Measurements from ENCODE around the gene SERTM1. TPM values are rescaled to one million over a fixed set of nuclear protein-coding genes. Genes with fewer than 3 reads are reported as not detected.

The SERTM1 gene
- polyA plus RNA-seq, 2 of the 4 experiments (the other 2 are of a cell fraction): not detected

DNA sequence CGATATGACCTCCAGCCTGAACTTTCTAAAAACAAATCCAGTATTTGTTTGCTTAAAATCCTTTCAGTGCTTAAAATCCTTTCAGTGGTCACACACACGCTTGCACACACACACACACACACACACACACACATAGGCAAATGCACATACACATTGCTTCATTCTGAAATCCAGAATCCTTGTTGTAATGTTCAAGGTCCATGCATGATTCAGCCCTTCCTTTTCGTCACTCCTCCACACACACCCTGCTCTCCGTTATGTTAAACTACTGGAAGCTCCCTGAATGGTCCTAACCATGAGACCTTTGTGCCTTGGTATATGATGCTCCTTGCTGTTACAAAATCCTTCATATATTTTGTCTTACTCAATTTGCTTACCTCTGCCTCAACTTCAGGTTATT is 44.9 kb downstream of the SERTM1 start (continued):
- no peak for TF ChIP-seq GATA3 (IDR thresholded peaks at IDR 0.05; ENCODE audit: borderline replicate concordance)

DNA sequence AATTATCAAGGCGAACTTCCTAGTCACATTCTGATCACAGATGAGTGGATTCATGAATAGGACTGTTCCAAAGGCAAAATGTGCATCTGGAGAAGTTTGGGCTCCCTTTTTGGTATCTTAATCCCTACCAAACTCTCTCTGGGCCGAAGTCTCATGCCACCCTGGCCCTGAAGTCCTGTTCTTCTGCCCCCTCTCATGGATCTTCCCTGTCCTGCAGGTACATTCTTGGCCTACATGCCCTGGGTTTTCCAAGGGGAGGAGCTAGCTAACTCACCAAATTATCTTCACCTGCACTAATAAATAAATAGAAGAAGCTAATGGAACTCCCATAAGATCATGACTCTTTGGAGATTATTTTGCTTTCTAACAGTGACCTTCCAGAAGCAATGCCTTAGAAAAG is 50.3 kb downstream of the SERTM1 start:
- Histone ChIP-seq H3K9me3 (no peaks in the 10 kb centered on the region), H3K4me1 (no peaks in the 10 kb centered on the region), H3K4me3 (no peak overlapping the region), H3K27ac (no peak overlapping the region), H3K4me2 (no peak overlapping the region)
- WGBS (ENCODE audit: missing lambda C conversion rate): 0% methylated on average over 2 of the region's 2 CpGs
- FAIRE-seq: no peak
- POLR2A ChIA-PET: no interaction called here
- CTCF ChIA-PET: interaction anchor here (1.5 kb wide), 1 partner anchor 12 kb away, joined by 4 read pairs; no protein-coding TSS in a partner anchor
- no peak for TF ChIP-seq FOSL2 (IDR thresholded peaks at IDR 0.05)
- no peak for TF ChIP-seq FOSL2 (CRISPR knock-in tag; IDR thresholded peaks at IDR 0.05)
- TF ChIP-seq, protein P1, sequence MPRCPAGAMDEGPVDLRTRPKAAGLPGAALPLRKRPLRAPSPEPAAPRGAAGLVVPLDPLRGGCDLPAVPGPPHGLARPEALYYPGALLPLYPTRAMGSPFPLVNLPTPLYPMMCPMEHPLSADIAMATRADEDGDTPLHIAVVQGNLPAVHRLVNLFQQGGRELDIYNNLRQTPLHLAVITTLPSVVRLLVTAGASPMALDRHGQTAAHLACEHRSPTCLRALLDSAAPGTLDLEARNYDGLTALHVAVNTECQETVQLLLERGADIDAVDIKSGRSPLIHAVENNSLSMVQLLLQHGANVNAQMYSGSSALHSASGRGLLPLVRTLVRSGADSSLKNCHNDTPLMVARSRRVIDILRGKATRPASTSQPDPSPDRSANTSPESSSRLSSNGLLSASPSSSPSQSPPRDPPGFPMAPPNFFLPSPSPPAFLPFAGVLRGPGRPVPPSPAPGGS (IDR thresholded peaks at IDR 0.05): no peak
- no peak for TF ChIP-seq TFCP2L1 (CRISPR knock-in tag; IDR thresholded peaks at IDR 0.05)
- no peak for TF ChIP-seq FOXS1 (CRISPR knock-in tag; IDR thresholded peaks at IDR 0.05)
- no peak for TF ChIP-seq RAD21 (conservative IDR thresholded peaks at IDR 0.05 in 1 of 2, IDR thresholded peaks at IDR 0.05 in 1 of 2)
- TF ChIP-seq CHD4 (IDR thresholded peaks at IDR 0.05; ENCODE audit: borderline replicate concordance): no peak
- no peak for TF ChIP-seq HOXB5 (CRISPR knock-in tag; IDR thresholded peaks at IDR 0.05)
- TF ChIP-seq TP53 (CRISPR knock-in tag; IDR thresholded peaks at IDR 0.05): no peak
- TF ChIP-seq HEYL (CRISPR knock-in tag; IDR thresholded peaks at IDR 0.05): no peak
- no peak for TF ChIP-seq MAFK (IDR thresholded peaks at IDR 0.05; ENCODE audit: partially characterized antibody)
- no peak for TF ChIP-seq HOXA7 (CRISPR knock-in tag; IDR thresholded peaks at IDR 0.05)
- TF ChIP-seq HES2 (IDR thresholded peaks at IDR 0.05): no peak
- no peak for TF ChIP-seq RFX5 (IDR thresholded peaks at IDR 0.05)
- no peak for TF ChIP-seq KDM1A (IDR thresholded peaks at IDR 0.05; ENCODE audit: low read depth)
- no peak for TF ChIP-seq ZSCAN20 (CRISPR knock-in tag; IDR thresholded peaks at IDR 0.05)
- no peak for TF ChIP-seq PBX3 (IDR thresholded peaks at IDR 0.05)
- no peak for TF ChIP-seq FOSB (CRISPR knock-in tag; IDR thresholded peaks at IDR 0.05)
- no peak for ATAC-seq
- no peak for DNase-seq (ENCODE audit: low read depth in 1 of 2, low spot score in 1 of 2)

DNA sequence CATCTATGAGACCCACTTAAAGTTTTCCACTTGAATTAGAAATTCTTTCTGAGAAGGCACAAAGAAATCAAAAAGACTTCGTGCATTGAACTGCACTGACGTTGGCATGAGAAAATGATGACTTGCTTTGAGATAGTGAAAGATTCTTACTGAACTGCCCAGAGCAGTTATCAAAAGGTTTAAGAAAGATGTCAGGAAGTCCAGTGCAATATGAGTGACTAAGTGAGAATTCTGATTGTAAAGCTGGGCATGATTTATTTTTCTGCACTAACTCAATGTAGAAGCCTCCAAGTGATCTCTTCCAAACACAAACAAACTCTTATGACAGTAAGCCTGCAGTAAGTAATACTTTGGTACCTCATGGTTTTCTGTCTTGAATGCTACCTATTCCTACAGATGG is 52.1 kb downstream of the SERTM1 start:
- Histone ChIP-seq H3K9me3 (no peaks in the 10 kb centered on the region), H3K4me2 (no peak overlapping the region), H3K4me3 (no peak overlapping the region), H3K27ac (no peak overlapping the region), H3K4me1 (no peaks in the 10 kb centered on the region)
- DNase-seq (ENCODE audit: low read depth in 1 of 2, low spot score in 1 of 2): no peak
- no peak for FAIRE-seq
- CTCF ChIA-PET: interaction anchor here (0.9 to 1.2 kb wide), 2 partner anchors 9 to 11 kb away, joined by 3 to 5 read pairs; no protein-coding TSS in a partner anchor
- POLR2A ChIA-PET: no interaction called here
- TF ChIP-seq POLR2AphosphoS2 (conservative IDR thresholded peaks at IDR 0.05; ENCODE audit: low read length) (no peak), ESRRA (IDR thresholded peaks at IDR 0.05; ENCODE audit: borderline replicate concordance, low read length) (no peak), CHD4 (IDR thresholded peaks at IDR 0.05; ENCODE audit: borderline replicate concordance) (no peak), POLR2A (IDR thresholded peaks at IDR 0.05; ENCODE audit: low read length) (no peak), ZSCAN20 (CRISPR knock-in tag; IDR thresholded peaks at IDR 0.05) (no peak), RFX5 (IDR thresholded peaks at IDR 0.05) (no peak), MYC (IDR thresholded peaks at IDR 0.05; ENCODE audit: borderline replicate concordance, low read length) (no peak)
- TF ChIP-seq, protein P2, sequence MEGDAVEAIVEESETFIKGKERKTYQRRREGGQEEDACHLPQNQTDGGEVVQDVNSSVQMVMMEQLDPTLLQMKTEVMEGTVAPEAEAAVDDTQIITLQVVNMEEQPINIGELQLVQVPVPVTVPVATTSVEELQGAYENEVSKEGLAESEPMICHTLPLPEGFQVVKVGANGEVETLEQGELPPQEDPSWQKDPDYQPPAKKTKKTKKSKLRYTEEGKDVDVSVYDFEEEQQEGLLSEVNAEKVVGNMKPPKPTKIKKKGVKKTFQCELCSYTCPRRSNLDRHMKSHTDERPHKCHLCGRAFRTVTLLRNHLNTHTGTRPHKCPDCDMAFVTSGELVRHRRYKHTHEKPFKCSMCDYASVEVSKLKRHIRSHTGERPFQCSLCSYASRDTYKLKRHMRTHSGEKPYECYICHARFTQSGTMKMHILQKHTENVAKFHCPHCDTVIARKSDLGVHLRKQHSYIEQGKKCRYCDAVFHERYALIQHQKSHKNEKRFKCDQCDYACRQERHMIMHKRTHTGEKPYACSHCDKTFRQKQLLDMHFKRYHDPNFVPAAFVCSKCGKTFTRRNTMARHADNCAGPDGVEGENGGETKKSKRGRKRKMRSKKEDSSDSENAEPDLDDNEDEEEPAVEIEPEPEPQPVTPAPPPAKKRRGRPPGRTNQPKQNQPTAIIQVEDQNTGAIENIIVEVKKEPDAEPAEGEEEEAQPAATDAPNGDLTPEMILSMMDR (IDR thresholded peaks at IDR 0.05): no peak
- ATAC-seq: no peak
- 31% methylated on average over 2 of the region's 2 CpGs for WGBS (ENCODE audit: missing lambda C conversion rate)
